ENCODE data around the gene IRAG1. TPM values are rescaled to one million over a fixed set of nuclear protein-coding genes. Genes with fewer than 3 reads are reported as not detected.
A peak's percentile ranks its signal among the peaks of the same experiment; 100 is the strongest.

Gene IRAG1
- total RNA-seq, 1 experiment from 2014 or later, result not detected

GRCh38 chr11:10648871-10649270 is 44.7 kb downstream of the IRAG1 start:
- intact Hi-C loops (cut with micrococcal nuclease), result no loop called here
- H3K36me3 Mint-ChIP-seq (ENCODE audit: insufficient read depth, unreplicated experiment), result no peaks in the 10 kb centered on the region
- DNase-seq (ENCODE audit: unreplicated experiment), result no peak
- H3K4me3 Mint-ChIP-seq (ENCODE audit: unreplicated experiment), result no peak overlapping the region
- CTCF ChIA-PET, result interaction anchor here (0.6 to 1.6 kb wide), 4 partner anchors 11 to 243 kb away, joined by 3 to 6 read pairs (median 4); no protein-coding TSS in a partner anchor
- no peaks in the 10 kb centered on the region for H3K27me3 Mint-ChIP-seq (ENCODE audit: insufficient read depth, unreplicated experiment)
- no peak for TF ChIP-seq CTCF (IDR thresholded peaks at IDR 0.05; ENCODE audit: unreplicated experiment)
- BruUV-seq (replicated peaks), result no TSS peak
- POLR2A ChIA-PET, result interaction anchor here (1.2 kb wide), 2 partner anchors 62 to 108 kb away, joined by 3 to 5 read pairs; partner anchors contain the start of gene RNF141
- no peaks in the 10 kb centered on the region for H3K9me3 Mint-ChIP-seq (ENCODE audit: unreplicated experiment)
- H3K27ac Mint-ChIP-seq (ENCODE audit: low read depth, unreplicated experiment), result peak overlapping the region; percentile 39
- H3K4me1 Mint-ChIP-seq (ENCODE audit: insufficient read depth, unreplicated experiment), result peaks cover 9% of the 10 kb centered on the region

- no TSS peak for BruUV-seq (replicated peaks)
- peaks cover 9% of the 10 kb centered on the region for H3K4me1 Mint-ChIP-seq (ENCODE audit: insufficient read depth, unreplicated experiment)
- H3K36me3 Mint-ChIP-seq (ENCODE audit: insufficient read depth, unreplicated experiment), result no peaks in the 10 kb centered on the region
- intact Hi-C loops (cut with micrococcal nuclease), result no loop called here
- TF ChIP-seq CTCF (IDR thresholded peaks at IDR 0.05; ENCODE audit: unreplicated experiment), result no peak
- DNase-seq (ENCODE audit: unreplicated experiment), result no peak
- H3K4me3 Mint-ChIP-seq (ENCODE audit: unreplicated experiment), result no peak overlapping the region
- ChIA-PET CTCF (interaction anchor here (0.6 to 2.0 kb wide), 10 partner anchors 7 to 1141 kb away, joined by 3 to 17 read pairs (median 5); partner anchors contain the start of gene RNF141), POLR2A (interaction anchor here (0.6 to 1.3 kb wide), 7 partner anchors 41 to 747 kb away, joined by 3 to 9 read pairs (median 4); partner anchors contain the start of gene RNF141)
- no peaks in the 10 kb centered on the region for H3K9me3 Mint-ChIP-seq (ENCODE audit: unreplicated experiment)
- no peaks in the 10 kb centered on the region for H3K27me3 Mint-ChIP-seq (ENCODE audit: insufficient read depth, unreplicated experiment)
- peak overlapping the region; percentile 11 for H3K27ac Mint-ChIP-seq (ENCODE audit: low read depth, unreplicated experiment)
Measured at GRCh38 chr11:10646681-10647355, 46.7 kb downstream of the IRAG1 start.

- no peaks in the 10 kb centered on the region for H3K27me3 Mint-ChIP-seq (ENCODE audit: insufficient read depth, unreplicated experiment)
- POLR2A ChIA-PET, result no interaction called here
- peaks cover 9% of the 10 kb centered on the region for H3K4me1 Mint-ChIP-seq (ENCODE audit: insufficient read depth, unreplicated experiment)
- H3K9me3 Mint-ChIP-seq (ENCODE audit: unreplicated experiment), result no peaks in the 10 kb centered on the region
- no peak for DNase-seq (ENCODE audit: unreplicated experiment)
- intact Hi-C loops (cut with micrococcal nuclease), result no loop called here
- H3K36me3 Mint-ChIP-seq (ENCODE audit: insufficient read depth, unreplicated experiment), result no peaks in the 10 kb centered on the region
- no TSS peak for BruUV-seq (replicated peaks)
- no peak for TF ChIP-seq CTCF (IDR thresholded peaks at IDR 0.05; ENCODE audit: unreplicated experiment)
- H3K27ac Mint-ChIP-seq (ENCODE audit: low read depth, unreplicated experiment), result no peak overlapping the region
- CTCF ChIA-PET, result interaction anchor here (0.5 to 1.8 kb wide), 5 partner anchors 8 to 240 kb away, joined by 3 to 17 read pairs (median 5); partner anchors contain the start of gene RNF141
- no peak overlapping the region for H3K4me3 Mint-ChIP-seq (ENCODE audit: unreplicated experiment)
Measured at GRCh38 chr11:10646005-10646404, 47.5 kb downstream of the IRAG1 start.

GRCh38 chr11:10645212-10645795 is 48.3 kb downstream of the IRAG1 start:
- intact Hi-C loops (cut with micrococcal nuclease), result no loop called here
- Mint-ChIP-seq H3K4me3 (ENCODE audit: unreplicated experiment) (no peak overlapping the region), H3K4me1 (ENCODE audit: insufficient read depth, unreplicated experiment) (peaks cover 9% of the 10 kb centered on the region), H3K27me3 (ENCODE audit: insufficient read depth, unreplicated experiment) (no peaks in the 10 kb centered on the region), H3K36me3 (ENCODE audit: insufficient read depth, unreplicated experiment) (no peaks in the 10 kb centered on the region), H3K9me3 (ENCODE audit: unreplicated experiment) (no peaks in the 10 kb centered on the region), H3K27ac (ENCODE audit: low read depth, unreplicated experiment) (no peak overlapping the region)
- ChIA-PET POLR2A (no interaction called here), CTCF (interaction anchor here (0.5 to 1.4 kb wide), 5 partner anchors 9 to 599 kb away, joined by 3 to 7 read pairs (median 3); no protein-coding TSS in a partner anchor)
- no peak for DNase-seq (ENCODE audit: unreplicated experiment)
- TF ChIP-seq CTCF (IDR thresholded peaks at IDR 0.05; ENCODE audit: unreplicated experiment), result no peak
- no TSS peak for BruUV-seq (replicated peaks)

Data from MCF 10A (cell line).